ENCODE measurements around the gene FBXW9.

DNA sequence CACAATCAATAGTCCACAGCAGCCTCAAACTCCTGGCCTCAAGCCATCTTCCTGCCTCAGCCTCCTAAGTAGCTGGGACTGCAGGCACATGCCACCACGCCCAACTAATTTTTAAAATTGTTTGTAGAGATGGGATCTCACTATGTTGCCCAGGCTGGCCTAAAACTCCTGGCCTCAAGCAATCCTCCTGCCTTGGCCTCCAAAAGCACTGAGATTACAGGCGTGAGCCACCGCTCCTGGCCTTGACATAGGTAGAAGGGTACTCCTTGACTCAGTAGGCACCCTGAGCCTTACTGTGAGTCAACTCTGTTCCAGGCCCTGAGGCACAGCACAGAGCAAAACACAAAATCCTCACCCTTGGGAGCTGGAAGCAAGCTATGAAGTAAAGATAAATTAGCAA is 19.5 kb upstream of the FBXW9 start:
- TF ChIP-seq POLR2A (IDR thresholded peaks at IDR 0.05) (no peak), CTCF (IDR thresholded peaks at IDR 0.05) (no peak), POLR2AphosphoS5 (IDR thresholded peaks at IDR 0.05) (no peak)

Data from stomach (tissue), 4 donors.